DOHH2 (cell line): Measurements from ENCODE around the gene KIR3DL1.
"Not testable (repeated sequence)": the region's sequence is repeated elsewhere in the genome, so short reads cannot be mapped to it uniquely, and the experiment has no call there.

Experiments
- H3F3A ChIP-seq: fragments of 200-600 bp; sonication (generic), shearing (Covaris generic); 2 replicates; pipeline ENCODE4 v1.6.0; 2016; ENCODE audit warnings: antibody characterized with exemption, mild to moderate bottlenecking; ENCODE audit not compliant: control insufficient read depth, insufficient read depth
- H3K27ac ChIP-seq: fragments of 200-600 bp; sonication (generic); 2 replicates; pipeline ENCODE4 v1.5.1; 2014; ENCODE audit warnings: low read depth, mild to moderate bottlenecking, low read length, moderate library complexity
- H3K27me3 ChIP-seq: fragments of 200-600 bp; sonication (generic); 2 replicates; pipeline ENCODE4 v1.6.1; 2014; ENCODE audit warnings: mild to moderate bottlenecking, low read length, mixed read lengths; ENCODE audit not compliant: control insufficient read depth
- H3K36me3 ChIP-seq: fragments of 200-600 bp; sonication (generic); 2 replicates; pipeline ENCODE4 v1.6.1; 2014; ENCODE audit warnings: mild to moderate bottlenecking, low read length, moderate library complexity, mixed read lengths; ENCODE audit not compliant: control insufficient read depth
- H3K4me1 ChIP-seq: fragments of 200-600 bp; sonication (generic); 2 replicates; pipeline ENCODE4 v1.6.1; 2014; ENCODE audit warnings: mild to moderate bottlenecking, low read length, mixed read lengths; ENCODE audit not compliant: control insufficient read depth
- H3K4me2 ChIP-seq: fragments of 200-600 bp; sonication (generic); 2 replicates; pipeline ENCODE4 v1.6.0; 2014; ENCODE audit warnings: mild to moderate bottlenecking, low read length, moderate library complexity
- H3K4me3 ChIP-seq: fragments of 200-600 bp; sonication (generic); 2 replicates; pipeline ENCODE4 v1.5.1; 2014; ENCODE audit warnings: mild to moderate bottlenecking, low read length, mixed read lengths
- H3K79me2 ChIP-seq: fragments of 200-600 bp; sonication (generic); 2 replicates; pipeline ENCODE4 v1.6.1; 2014; ENCODE audit warnings: mild to moderate bottlenecking, low read length, mixed read lengths; ENCODE audit not compliant: control insufficient read depth
- H3K9me2 ChIP-seq: fragments of 200-600 bp; sonication (generic); replicated peaks from 2 replicates; pipeline ENCODE4 v1.6.1; 2014; ENCODE audit warnings: mild to moderate bottlenecking, low read length, mixed read lengths; ENCODE audit not compliant: control insufficient read depth
- H3K9me3 ChIP-seq: fragments of 200-600 bp; sonication (generic); 2 replicates; pipeline ENCODE4 v1.6.1; 2014; ENCODE audit warnings: antibody characterized with exemption, low read length, mixed read lengths; ENCODE audit not compliant: control insufficient read depth, insufficient read depth
- H4K20me1 ChIP-seq: fragments of 200-600 bp; sonication (generic); 2 replicates; pipeline ENCODE4 v1.6.0; 2014; ENCODE audit warnings: low read depth, mild to moderate bottlenecking, antibody characterized with exemption, low read length, moderate library complexity; ENCODE audit not compliant: control insufficient read depth, insufficient read depth
- CTCF ChIP-seq: fragments of 200-600 bp; sonication (generic); IDR thresholded peaks from one replicate; pipeline ENCODE4 v1.5.1; 2014; ENCODE audit warnings: antibody characterized with exemption, mild to moderate bottlenecking, low read depth, low read length; ENCODE audit not compliant: poor library complexity, severe bottlenecking
- EZH2phosphoT487 ChIP-seq: fragments of 200-600 bp; sonication (generic); IDR thresholded peaks from 2 replicates; pipeline ENCODE4 v1.6.1; 2017; ENCODE audit warnings: borderline replicate concordance, mild to moderate bottlenecking, antibody characterized with exemption, low read length, moderate library complexity, mixed read lengths

Gene KIR3DL1

DNA sequence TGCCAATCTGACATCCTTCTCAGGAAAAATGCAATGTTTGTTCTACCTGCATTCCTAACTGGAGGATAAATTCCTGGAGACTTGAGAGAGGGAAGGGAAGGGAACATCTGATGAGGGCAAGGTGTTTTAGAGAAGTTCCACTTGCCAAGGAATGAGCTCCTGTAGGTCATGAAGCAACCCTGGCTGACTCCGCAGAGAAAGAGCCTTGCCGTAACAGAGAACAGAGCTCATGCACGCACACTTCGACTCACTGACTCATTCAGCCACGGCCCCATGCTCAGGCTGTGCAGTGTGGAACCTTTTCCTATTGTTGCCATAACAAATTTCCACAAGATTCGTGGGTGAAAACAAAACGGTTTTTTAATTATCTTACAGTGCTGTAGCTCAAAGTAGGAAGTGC is 37.4 kb upstream of the KIR3DL1 start:
- H3K9me3 ChIP-seq, H3K27ac ChIP-seq, H3F3A ChIP-seq, H3K4me1 ChIP-seq, H4K20me1 ChIP-seq, H3K9me2 ChIP-seq, H3K4me3 ChIP-seq, H3K4me2 ChIP-seq, H3K79me2 ChIP-seq, H3K27me3 ChIP-seq, H3K36me3 ChIP-seq: not testable (repeated sequence)

DNA sequence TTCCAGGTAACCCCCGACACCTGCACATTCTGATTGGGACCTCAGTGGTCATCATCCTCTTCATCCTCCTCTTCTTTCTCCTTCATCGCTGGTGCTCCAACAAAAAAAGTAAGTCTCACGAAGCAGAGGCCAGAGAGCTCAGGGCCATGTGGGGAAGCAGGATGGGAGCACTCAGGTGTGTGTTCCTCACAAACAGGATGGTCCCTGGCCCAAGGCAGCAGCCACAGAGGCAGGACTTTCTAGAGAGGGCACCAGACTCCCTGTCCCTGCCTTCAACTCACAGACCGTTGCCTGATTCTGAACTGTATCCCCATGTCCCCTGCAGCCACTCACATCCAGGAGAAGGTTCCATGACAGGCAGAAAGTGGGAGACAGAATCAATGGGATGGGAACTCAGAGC is 33.4 kb upstream of the KIR3DL1 start:
- H3F3A ChIP-seq, H3K27ac ChIP-seq, H3K36me3 ChIP-seq, H3K27me3 ChIP-seq, H3K9me3 ChIP-seq, H3K9me2 ChIP-seq, H3K79me2 ChIP-seq, H4K20me1 ChIP-seq, H3K4me2 ChIP-seq, H3K4me3 ChIP-seq, H3K4me1 ChIP-seq: not testable (repeated sequence)

GRCh38 chr19:54786091-54786723 is 30.1 kb upstream of the KIR3DL1 start:
- H3K79me2 ChIP-seq, H3K27ac ChIP-seq, H3K4me1 ChIP-seq, H3K4me2 ChIP-seq, H3F3A ChIP-seq, H4K20me1 ChIP-seq, H3K9me3 ChIP-seq, H3K27me3 ChIP-seq, H3K36me3 ChIP-seq, H3K4me3 ChIP-seq, H3K9me2 ChIP-seq: not testable (repeated sequence)

DNA sequence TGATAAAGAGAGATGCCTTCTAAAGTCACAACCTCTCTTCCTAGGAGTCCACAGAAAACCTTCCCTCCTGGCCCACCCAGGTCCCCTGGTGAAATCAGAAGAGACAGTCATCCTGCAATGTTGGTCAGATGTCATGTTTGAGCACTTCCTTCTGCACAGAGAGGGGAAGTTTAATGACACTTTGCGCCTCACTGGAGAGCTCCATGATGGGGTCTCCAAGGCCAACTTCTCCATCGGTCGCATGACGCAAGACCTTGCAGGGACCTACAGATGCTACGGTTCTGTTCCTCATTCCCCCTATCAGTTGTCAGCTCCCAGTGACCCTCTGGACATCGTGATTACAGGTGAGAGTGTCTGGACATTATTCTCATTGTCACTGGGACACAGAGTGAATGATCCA is 28.1 kb upstream of the KIR3DL1 start:
- not testable (repeated sequence) for H3K79me2 ChIP-seq, H3K9me2 ChIP-seq, H3K27me3 ChIP-seq, H4K20me1 ChIP-seq, H3K4me1 ChIP-seq, H3K27ac ChIP-seq, H3K4me3 ChIP-seq, H3K36me3 ChIP-seq, H3K4me2 ChIP-seq, H3K9me3 ChIP-seq, H3F3A ChIP-seq

DNA sequence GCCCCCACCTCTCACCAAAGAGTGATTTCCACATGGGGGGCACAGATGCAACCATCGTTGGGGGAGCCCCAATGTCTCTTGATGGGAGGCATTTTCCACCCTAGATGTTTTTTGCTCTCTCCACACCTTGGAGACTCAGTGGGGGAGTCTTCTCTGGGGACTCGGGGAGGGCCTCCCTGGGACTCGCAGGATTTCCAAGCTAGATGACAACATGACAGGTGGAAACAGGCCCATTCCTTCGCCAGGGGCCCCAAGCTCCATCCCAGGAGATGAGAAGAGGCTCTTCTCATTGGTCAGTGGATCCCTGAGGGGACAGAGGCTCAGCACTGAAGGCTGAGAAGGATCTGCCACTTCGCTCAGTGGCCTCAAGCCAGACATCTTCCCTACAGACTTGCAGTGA is 25.6 kb upstream of the KIR3DL1 start:
- Histone ChIP-seq H3K36me3 (no peaks in the 10 kb centered on the region), H3K27me3 (peaks cover 11% of the 10 kb centered on the region), H3K4me2 (no peak overlapping the region), H3K79me2 (no peaks in the 10 kb centered on the region), H3K27ac (no peak overlapping the region), H3K4me1 (peaks cover 8% of the 10 kb centered on the region), H3F3A (no peaks in the 10 kb centered on the region), H3K4me3 (no peak overlapping the region), H3K9me3 (no peaks in the 10 kb centered on the region), H4K20me1 (no peaks in the 10 kb centered on the region), H3K9me2 (no peaks in the 10 kb centered on the region)
- TF ChIP-seq CTCF (no peak), EZH2phosphoT487 (no peak)
